Skin epidermis (tissue), 12 donors: Measurements from ENCODE around the gene ZSCAN2.

ENCODE experiments used
- H3K27ac ChIP-seq, 21 experiments: fragments of 200-600 bp; sonication (generic) in 11 of 21; one replicate each; pipeline ENCODE4 v1.5.0; 2020; ENCODE audit warnings: mild to moderate bottlenecking in 3 of 21, inconsistent platforms in 2 of 21, moderate library complexity in 2 of 21
- H3K4me3 ChIP-seq, 7 experiments: fragments of 200-600 bp; sonication (generic) in 2 of 7; one replicate each; pipeline ENCODE4 v1.5.0; 2020; ENCODE audit warnings: inconsistent platforms in 2 of 7, mild to moderate bottlenecking in 2 of 7, moderate library complexity in 1 of 7

ZSCAN2 gene

GRCh38 chr15:84597296-84597695 lies 3.5 kb upstream of the ZSCAN2 start:
- Histone ChIP-seq H3K27ac (peak overlapping the region in 3 of 21 experiments; percentile 27 to 43 (median 36)), H3K4me3 (no peak overlapping the region)

GRCh38 chr15:84598250-84598649 lies 2.6 kb upstream of the ZSCAN2 start:
- H3K4me3 ChIP-seq, result no peak overlapping the region
- H3K27ac ChIP-seq, result peak overlapping the region in 14 of 21 experiments; percentile 19 to 88 (median 74)

- Histone ChIP-seq H3K4me3 (no peak overlapping the region), H3K27ac (peak overlapping the region in 12 of 21 experiments; percentile 22 to 88 (median 76))
Observed at GRCh38 chr15:84598993-84599392, 1.8 kb upstream of the ZSCAN2 start.

- Histone ChIP-seq H3K27ac (no peak overlapping the region), H3K4me3 (peak overlapping the region in 3 of 7 experiments; percentile 94 to 96 (median 95))
Observed at GRCh38 chr15:84599906-84600305, 903 bp upstream of the ZSCAN2 start.

- H3K27ac ChIP-seq, result peak overlapping the region in 7 of 21 experiments; percentile 26 to 86 (median 78)
- peak overlapping the region; percentile 65 to 98 (median 94) for H3K4me3 ChIP-seq
Observed at GRCh38 chr15:84600331-84600686, 500 bp upstream of the ZSCAN2 start.

GRCh38 chr15:84601555-84601838 lies 688 bp downstream of the ZSCAN2 start:
- peak overlapping the region; percentile 65 to 98 (median 94) for H3K4me3 ChIP-seq
- peak overlapping the region in 5 of 21 experiments; percentile 40 to 78 (median 73) for H3K27ac ChIP-seq

GRCh38 chr15:84603630-84604379 lies 3.0 kb downstream of the ZSCAN2 start:
- Histone ChIP-seq H3K27ac (no peak overlapping the region), H3K4me3 (no peak overlapping the region)

GRCh38 chr15:84604826-84605553 lies 4.2 kb downstream of the ZSCAN2 start:
- Histone ChIP-seq H3K4me3 (no peak overlapping the region), H3K27ac (peak overlapping the region in 2 of 21 experiments; percentile 14 to 51)

GRCh38 chr15:84605554-84605882 lies 4.7 kb downstream of the ZSCAN2 start:
- Histone ChIP-seq H3K4me3 (no peak overlapping the region), H3K27ac (peak overlapping the region in 1 of 21 experiments; percentile 51)

- no peak overlapping the region for H3K4me3 ChIP-seq
Observed at GRCh38 chr15:84606653-84607120, 5.9 kb downstream of the ZSCAN2 start.

GRCh38 chr15:84608707-84609284 lies 8.0 kb downstream of the ZSCAN2 start:
- Histone ChIP-seq H3K27ac (no peak overlapping the region), H3K4me3 (no peak overlapping the region)

More at GRCh38 chr15:84606653-84607120, 5.9 kb downstream of the ZSCAN2 start:
- H3K27ac ChIP-seq, result no peak overlapping the region

- no peak overlapping the region for H3K4me3 ChIP-seq
- no peak overlapping the region for H3K27ac ChIP-seq
Observed at GRCh38 chr15:84609818-84610525, 9.2 kb downstream of the ZSCAN2 start.

GRCh38 chr15:84611631-84612030 lies 10.8 kb downstream of the ZSCAN2 start:
- no peak overlapping the region for H3K4me3 ChIP-seq
- H3K27ac ChIP-seq, result no peak overlapping the region

GRCh38 chr15:84616235-84616634 lies 15.4 kb downstream of the ZSCAN2 start:
- Histone ChIP-seq H3K27ac (peak overlapping the region in 1 of 21 experiments; percentile 38), H3K4me3 (no peak overlapping the region)

GRCh38 chr15:84620626-84621025 lies 19.8 kb downstream of the ZSCAN2 start:
- H3K27ac ChIP-seq, result no peak overlapping the region
- H3K4me3 ChIP-seq, result no peak overlapping the region

- H3K4me3 ChIP-seq, result no peak overlapping the region
- H3K27ac ChIP-seq, result no peak overlapping the region
Observed at GRCh38 chr15:84621358-84621979, 20.7 kb downstream of the ZSCAN2 start.

GRCh38 chr15:84624359-84624758 lies 23.6 kb downstream of the ZSCAN2 start:
- H3K27ac ChIP-seq, result no peak overlapping the region
- H3K4me3 ChIP-seq, result no peak overlapping the region

GRCh38 chr15:84625123-84625522 lies 24.3 kb downstream of the ZSCAN2 start:
- Histone ChIP-seq H3K27ac (no peak overlapping the region), H3K4me3 (no peak overlapping the region)

GRCh38 chr15:84629033-84629432 lies 28.2 kb downstream of the ZSCAN2 start:
- no peak overlapping the region for H3K4me3 ChIP-seq
- no peak overlapping the region for H3K27ac ChIP-seq
